RWPE2 (cell line): ENCODE data around the gene SERPINB4.
"Not testable (repeated sequence)": the region's sequence is repeated elsewhere in the genome, so short reads cannot be mapped to it uniquely, and the experiment has no call there.

Experiments
- ATAC-seq: fragments of 200-7000 bp; cut with Tn5 transposase; 3 replicates; pipeline ENCODE4 v1.9.1; 2021; ENCODE audit warnings: low read depth
- DNase-seq: peaks from one replicate; pipeline ENCODE4 v3.0.0-alpha.2; 2020; ENCODE audit warnings: low spot score
- H3K27ac ChIP-seq: fragments of 450-650 bp; 2 replicates; pipeline ENCODE4 v1.5.1; 2017; ENCODE audit warnings: mild to moderate bottlenecking; ENCODE audit not compliant: poor library complexity, severe bottlenecking
- H3K27me3 ChIP-seq: fragments of 250-450 bp; sonication (Bioruptor Pico); 2 replicates; pipeline ENCODE4 v1.5.1; 2021; ENCODE audit warnings: mild to moderate bottlenecking, moderate library complexity; ENCODE audit not compliant: insufficient read depth, poor library complexity, severe bottlenecking
- H3K36me3 ChIP-seq: fragments of 250-450 bp; sonication (Bioruptor Pico); 2 replicates; pipeline ENCODE4 v1.5.1; 2020; ENCODE audit warnings: low read depth, mild to moderate bottlenecking, moderate library complexity
- H3K4me1 ChIP-seq: fragments of 250-450 bp; sonication (Bioruptor Pico); 2 replicates; pipeline ENCODE4 v1.5.1; 2021; ENCODE audit warnings: mild to moderate bottlenecking, moderate library complexity; ENCODE audit not compliant: insufficient read depth, poor library complexity, severe bottlenecking
- H3K4me3 ChIP-seq: fragments of 250-450 bp; sonication (Bioruptor Pico); 2 replicates; pipeline ENCODE4 v1.5.1; 2021; ENCODE audit warnings: mild to moderate bottlenecking, moderate library complexity; ENCODE audit not compliant: severe bottlenecking
- H3K9me3 ChIP-seq: fragments of 250-450 bp; sonication (Bioruptor Pico); 2 replicates; pipeline ENCODE4 v1.5.1; 2021; ENCODE audit warnings: mild to moderate bottlenecking, moderate library complexity; ENCODE audit not compliant: severe bottlenecking
- CTCF ChIP-seq: fragments of 450-650 bp; IDR thresholded peaks from one replicate; pipeline ENCODE4 v1.5.1; 2017; ENCODE audit warnings: mild to moderate bottlenecking, moderate library complexity; ENCODE audit not compliant: poor library complexity, severe bottlenecking

Gene SERPINB4

GRCh38 chr18:63644142-63644541 lies at the start of gene SERPINB4:
SERPINB4 (minus strand) TSS chr18:63644256; CDS start chr18:63643577, 679 bp downstream.
- DNase-seq, H3K27me3 ChIP-seq, H3K9me3 ChIP-seq, H3K4me3 ChIP-seq, H3K27ac ChIP-seq, H3K36me3 ChIP-seq: not testable (repeated sequence)
- peak; percentile 60 for ATAC-seq
- peaks cover 14% of the 10 kb centered on the region for H3K4me1 ChIP-seq

GRCh38 chr18:63689064-63689463 lies 45.0 kb upstream of the SERPINB4 start:
- Histone ChIP-seq H3K9me3 (no peaks in the 10 kb centered on the region), H3K4me3 (no peak overlapping the region), H3K27me3 (no peaks in the 10 kb centered on the region), H3K36me3 (no peaks in the 10 kb centered on the region), H3K27ac (no peak overlapping the region), H3K4me1 (peaks cover 10% of the 10 kb centered on the region)
- DNase-seq = no peak
- ATAC-seq = no peak
- TF ChIP-seq CTCF = no peak

- H3K27me3 ChIP-seq = no peaks in the 10 kb centered on the region
- H3K27ac ChIP-seq = no peak overlapping the region
- no peak for TF ChIP-seq CTCF
- no peak overlapping the region for H3K4me3 ChIP-seq
- peaks cover 30% of the 10 kb centered on the region for H3K4me1 ChIP-seq
- ATAC-seq (no peak), DNase-seq (no peak)
- no peaks in the 10 kb centered on the region for H3K9me3 ChIP-seq
- H3K36me3 ChIP-seq = no peaks in the 10 kb centered on the region
Measured at GRCh38 chr18:63686871-63687270, 42.8 kb upstream of the SERPINB4 start.

- H3K27me3 ChIP-seq = no peaks in the 10 kb centered on the region
- H3K4me3 ChIP-seq = no peak overlapping the region
- no peak for ATAC-seq
- peak overlapping the region; percentile 92 for H3K27ac ChIP-seq
- peaks cover 40% of the 10 kb centered on the region for H3K4me1 ChIP-seq
- DNase-seq = no peak
- no peaks in the 10 kb centered on the region for H3K36me3 ChIP-seq
- no peak for TF ChIP-seq CTCF
- no peaks in the 10 kb centered on the region for H3K9me3 ChIP-seq
Measured at GRCh38 chr18:63684718-63685117, 40.7 kb upstream of the SERPINB4 start.

- Histone ChIP-seq H3K36me3 (no peaks in the 10 kb centered on the region), H3K27ac (peak overlapping the region; percentile 92), H3K4me3 (no peak overlapping the region), H3K9me3 (no peaks in the 10 kb centered on the region), H3K27me3 (no peaks in the 10 kb centered on the region), H3K4me1 (peaks cover 40% of the 10 kb centered on the region)
- no peak for TF ChIP-seq CTCF
- DNase-seq = no peak
- no peak for ATAC-seq
Measured at GRCh38 chr18:63683890-63684289, 39.8 kb upstream of the SERPINB4 start.
